Measurements from ENCODE around the gene SLC37A1.
A peak's percentile ranks its signal among the peaks of the same experiment; 100 is the strongest.

Gene SLC37A1

GRCh38 chr21:42496839-42497202, 16.8 kb upstream of the SLC37A1 start:
- H3K27ac ChIP-seq = peak overlapping the region; percentile 96
- no peak for TF ChIP-seq CTCF (conservative IDR thresholded peaks at IDR 0.05)

- H3K27ac ChIP-seq = peak overlapping the region; percentile 96
- TF ChIP-seq CTCF (conservative IDR thresholded peaks at IDR 0.05) = no peak
These were observed 15.6 kb upstream of the SLC37A1 start for GRCh38 chr21:42498012-42498411.

GRCh38 chr21:42499444-42500112, 14.1 kb upstream of the SLC37A1 start:
- no peak for TF ChIP-seq CTCF (conservative IDR thresholded peaks at IDR 0.05)
- peak overlapping the region; percentile 96 for H3K27ac ChIP-seq

GRCh38 chr21:42500225-42500624, 13.4 kb upstream of the SLC37A1 start:
- H3K27ac ChIP-seq = peak overlapping the region; percentile 96
- no peak for TF ChIP-seq CTCF (conservative IDR thresholded peaks at IDR 0.05)

- no peak for TF ChIP-seq CTCF (conservative IDR thresholded peaks at IDR 0.05)
- H3K27ac ChIP-seq = peak overlapping the region; percentile 96; the same call in 1 of the 2 replicates
These were observed 12.9 kb upstream of the SLC37A1 start for GRCh38 chr21:42500736-42501135.

GRCh38 chr21:42503711-42504110, 9.9 kb upstream of the SLC37A1 start:
- H3K27ac ChIP-seq = no peak overlapping the region
- TF ChIP-seq CTCF (conservative IDR thresholded peaks at IDR 0.05) = no peak

- no peak overlapping the region for H3K27ac ChIP-seq
- TF ChIP-seq CTCF (conservative IDR thresholded peaks at IDR 0.05) = no peak
These were observed 8.4 kb upstream of the SLC37A1 start for GRCh38 chr21:42505090-42505726.
